Activated CD4-positive, alpha-beta T cell treated with anti-CD3 and anti-CD28 coated beads, Interleukin-2, amount 10 ng/mL, durations not matched to agents 7 days and 5 days (primary cell): ENCODE results near the gene ONECUT3. TPM values are rescaled to one million over a fixed set of nuclear protein-coding genes. Genes with fewer than 3 reads are reported as not detected.

ENCODE experiments used
- CTCF ChIA-PET: fragments of 350-600 bp; sonication (Branson Sonifier 250); formaldehyde crosslinking; loops from one replicate; lab custom pipeline; 2021; ENCODE audit warnings: antibody characterized with exemption; lab: Charles Lee
- POLR2A ChIA-PET: fragments of 350-600 bp; sonication (Branson Sonifier 250); formaldehyde crosslinking; loops from one replicate; lab custom pipeline; 2021; ENCODE audit warnings: antibody characterized with exemption; lab: Charles Lee
- DNase-seq: peaks from one replicate; pipeline ENCODE4 v3.0.0-alpha.2; 2020
- H3K27ac Mint-ChIP-seq: one replicate; pipeline ENCODE4 v1.8.0; 2021; ENCODE audit warnings: mild to moderate bottlenecking, moderate library complexity, mixed read lengths
- H3K27me3 Mint-ChIP-seq: one replicate; pipeline ENCODE4 v1.8.0; 2021; ENCODE audit warnings: mixed read lengths
- H3K36me3 Mint-ChIP-seq: one replicate; pipeline ENCODE4 v1.8.0; 2021; ENCODE audit warnings: low read depth, mixed read lengths
- H3K4me1 Mint-ChIP-seq: one replicate; pipeline ENCODE4 v1.8.0; 2021; ENCODE audit warnings: mixed read lengths
- H3K4me3 Mint-ChIP-seq: one replicate; pipeline ENCODE4 v1.8.0; 2021; ENCODE audit warnings: mild to moderate bottlenecking, moderate library complexity, mixed read lengths
- H3K9me3 Mint-ChIP-seq: one replicate; pipeline ENCODE4 v1.8.0; 2021; ENCODE audit warnings: mixed read lengths
- total RNA-seq, 2 experiments: library from RNA; stranded (reverse); gene quantifications; one replicate each; pipeline ENCODE4 v1.2.3, GENCODE V29; 2021

The ONECUT3 gene
- total RNA-seq, 2 experiments from 2014 or later, result not detected

DNA sequence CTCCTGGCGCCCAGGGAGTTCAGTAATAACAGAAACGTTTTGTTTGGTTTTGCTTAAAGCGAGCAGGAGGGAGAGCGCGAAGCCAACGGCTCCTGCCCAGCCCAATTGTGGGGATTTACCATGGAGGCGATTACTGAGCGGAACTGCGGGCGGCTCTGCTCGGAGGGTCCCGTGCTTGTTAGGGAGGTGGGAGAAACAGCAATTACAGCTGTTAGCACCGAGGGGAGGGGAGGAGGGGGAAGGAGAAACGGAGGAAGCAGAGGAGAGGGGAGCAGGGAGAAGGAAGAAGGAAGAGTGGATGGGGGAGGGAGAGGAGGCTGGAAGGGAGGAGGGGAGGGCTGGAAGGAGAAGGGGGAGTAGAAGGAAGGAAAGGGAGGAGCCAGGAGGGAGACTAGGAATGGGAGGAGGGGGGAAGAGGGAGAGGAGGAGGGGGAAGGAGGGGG, 7.7 kb upstream of the ONECUT3 start:
- CTCF ChIA-PET, result no interaction called here
- H3K4me1 Mint-ChIP-seq, result peaks cover 12% of the 10 kb centered on the region
- H3K9me3 Mint-ChIP-seq, result no peaks in the 10 kb centered on the region
- peaks cover 1% of the 10 kb centered on the region for H3K36me3 Mint-ChIP-seq
- DNase-seq, result no peak
- POLR2A ChIA-PET, result no interaction called here
- H3K4me3 Mint-ChIP-seq, result no peak overlapping the region
- peaks cover 31% of the 10 kb centered on the region for H3K27me3 Mint-ChIP-seq
- no peak overlapping the region for H3K27ac Mint-ChIP-seq

DNA sequence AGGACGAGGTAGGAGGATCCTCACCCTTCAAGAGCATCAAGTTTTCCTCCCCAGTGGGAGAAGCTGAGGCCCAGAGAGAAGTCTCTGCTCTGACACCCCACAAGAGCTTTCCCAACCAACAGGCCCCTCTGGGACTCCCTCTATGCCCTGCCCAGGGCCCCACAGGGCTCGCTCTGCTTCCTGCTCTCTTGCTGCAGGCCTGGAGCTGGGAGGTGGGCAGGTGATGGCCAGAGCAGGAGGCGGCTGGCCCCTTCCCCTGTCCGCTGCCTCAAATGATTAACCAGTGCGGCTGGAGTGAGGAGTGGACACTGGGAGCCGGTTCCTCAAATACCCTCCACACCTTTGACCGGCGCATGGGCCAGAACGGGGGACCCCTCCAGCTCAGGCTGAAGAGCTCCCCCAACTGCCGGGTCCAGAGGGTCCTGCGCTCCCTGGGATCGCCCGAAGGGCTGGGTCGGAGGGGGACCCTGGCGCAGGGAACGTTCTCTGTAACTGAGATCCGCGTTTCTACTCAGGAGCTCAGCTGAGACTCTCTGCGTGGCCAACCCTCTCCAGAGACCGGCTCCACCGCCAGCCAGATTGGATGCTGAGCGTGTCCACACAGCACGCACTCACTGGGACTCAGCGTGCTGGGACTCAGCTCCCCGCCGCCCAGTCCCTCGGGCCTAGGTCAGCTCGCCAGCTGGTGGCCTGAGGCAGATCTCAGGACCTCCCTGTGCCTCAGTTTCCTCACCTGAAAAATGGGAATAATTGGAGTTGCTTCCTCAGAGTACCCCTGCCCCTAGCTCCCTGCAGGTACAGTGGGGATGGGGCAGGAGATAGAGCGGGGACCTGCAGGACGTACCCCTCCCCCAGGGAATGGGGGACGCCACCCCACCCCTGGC, 6.7 kb upstream of the ONECUT3 start:
- Mint-ChIP-seq H3K9me3 (no peaks in the 10 kb centered on the region), H3K4me1 (peaks cover 12% of the 10 kb centered on the region), H3K27me3 (peaks cover 39% of the 10 kb centered on the region), H3K36me3 (peaks cover 1% of the 10 kb centered on the region), H3K27ac (no peak overlapping the region), H3K4me3 (no peak overlapping the region)
- POLR2A ChIA-PET, result interaction anchor here (0.6 kb wide), 1 partner anchor 1391 kb away, joined by 3 read pairs; no protein-coding TSS in a partner anchor
- no peak for DNase-seq
- CTCF ChIA-PET, result interaction anchor here (0.7 to 1.1 kb wide), 3 partner anchors 18 to 274 kb away, joined by 3 read pairs; no protein-coding TSS in a partner anchor

DNA sequence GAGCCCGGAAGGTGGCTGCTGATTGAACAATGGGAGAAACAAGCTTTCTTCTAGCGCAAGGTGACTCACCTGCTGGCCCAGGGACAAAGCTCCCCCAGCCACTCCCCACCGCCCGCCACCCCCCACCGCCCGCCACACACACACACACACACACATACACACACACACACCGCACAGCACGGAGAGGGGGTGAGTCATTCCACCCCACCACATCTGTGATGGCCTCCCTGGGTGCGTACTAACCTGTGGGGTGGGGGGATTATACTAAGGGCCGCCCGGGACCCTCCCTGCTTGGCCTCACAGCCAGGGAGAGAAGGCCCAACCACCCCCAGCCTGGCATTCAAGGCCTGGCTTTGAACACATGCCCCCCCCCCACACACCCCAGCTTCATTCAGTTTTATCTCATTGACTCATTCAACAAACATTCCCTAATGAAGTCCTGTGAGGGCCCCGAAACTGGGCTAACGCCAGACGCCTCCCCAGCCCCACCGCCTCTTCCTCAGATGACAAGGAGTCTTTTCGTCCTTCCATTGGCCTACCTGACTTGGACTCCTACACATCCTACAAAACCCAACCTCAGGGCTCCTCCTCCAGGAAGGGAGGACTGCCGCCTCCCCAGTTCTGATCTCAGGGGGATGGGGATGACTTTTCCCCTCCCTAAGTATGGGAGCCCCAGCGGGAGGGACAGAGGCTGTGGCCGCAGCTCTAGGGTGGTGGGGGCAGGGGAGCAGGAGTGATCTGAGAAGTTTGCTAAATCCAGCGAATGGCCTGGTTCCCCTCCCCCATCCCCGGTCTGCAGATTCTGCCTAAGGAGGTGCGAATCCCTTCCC, 5.8 kb upstream of the ONECUT3 start:
- Mint-ChIP-seq H3K27me3 (peaks cover 45% of the 10 kb centered on the region), H3K4me3 (peak overlapping the region; percentile 13), H3K4me1 (peaks cover 12% of the 10 kb centered on the region), H3K9me3 (no peaks in the 10 kb centered on the region), H3K27ac (peak overlapping the region; percentile 50), H3K36me3 (peaks cover 1% of the 10 kb centered on the region)
- DNase-seq, result peak; percentile 17
- POLR2A ChIA-PET, result no interaction called here
- CTCF ChIA-PET, result interaction anchor here (0.7 to 1.1 kb wide), 3 partner anchors 17 to 275 kb away, joined by 3 read pairs; no protein-coding TSS in a partner anchor

DNA sequence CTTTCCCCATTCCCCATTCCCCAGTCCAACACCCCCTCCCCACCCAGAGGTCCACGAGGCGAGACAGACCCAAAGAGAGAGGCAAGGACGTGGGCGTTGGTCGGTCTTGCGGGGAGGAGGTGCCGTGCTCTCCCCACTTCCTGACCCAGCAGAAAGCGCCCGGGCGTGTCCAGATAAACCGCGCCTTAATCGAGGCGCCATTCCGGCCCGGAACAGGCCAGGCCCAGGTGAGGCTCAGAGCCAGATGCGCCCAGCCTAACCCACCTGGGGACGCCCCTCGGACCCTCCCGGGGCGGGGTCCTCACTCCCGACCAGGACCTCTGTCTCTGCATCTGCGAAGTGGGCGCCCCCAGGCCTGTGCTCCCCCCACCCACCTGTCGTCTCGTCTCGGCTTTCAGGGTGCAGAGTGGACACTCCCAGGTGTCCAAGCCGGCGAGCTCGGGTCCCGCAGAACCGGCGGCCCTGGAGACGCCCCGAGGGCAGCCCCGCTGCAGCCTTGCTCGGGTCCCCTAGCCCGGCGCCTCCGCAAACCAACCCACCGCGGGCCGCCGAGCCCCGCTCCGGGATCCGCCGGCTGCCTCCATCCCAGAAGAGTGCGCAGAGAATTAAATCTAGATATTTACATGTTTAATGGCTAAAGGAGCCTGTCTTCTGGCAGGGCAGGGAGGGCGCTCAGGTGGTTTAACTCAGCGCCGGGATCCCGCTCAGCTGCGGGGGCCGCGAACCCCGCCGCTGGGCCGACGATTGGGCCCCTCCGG, 5.0 kb upstream of the ONECUT3 start:
- H3K36me3 Mint-ChIP-seq, result peaks cover 1% of the 10 kb centered on the region
- H3K9me3 Mint-ChIP-seq, result no peaks in the 10 kb centered on the region
- peak overlapping the region; percentile 13 for H3K4me3 Mint-ChIP-seq
- CTCF ChIA-PET, result no interaction called here
- peaks cover 12% of the 10 kb centered on the region for H3K4me1 Mint-ChIP-seq
- H3K27ac Mint-ChIP-seq, result peak overlapping the region; percentile 50
- DNase-seq, result no peak
- POLR2A ChIA-PET, result no interaction called here
- peaks cover 48% of the 10 kb centered on the region for H3K27me3 Mint-ChIP-seq

DNA sequence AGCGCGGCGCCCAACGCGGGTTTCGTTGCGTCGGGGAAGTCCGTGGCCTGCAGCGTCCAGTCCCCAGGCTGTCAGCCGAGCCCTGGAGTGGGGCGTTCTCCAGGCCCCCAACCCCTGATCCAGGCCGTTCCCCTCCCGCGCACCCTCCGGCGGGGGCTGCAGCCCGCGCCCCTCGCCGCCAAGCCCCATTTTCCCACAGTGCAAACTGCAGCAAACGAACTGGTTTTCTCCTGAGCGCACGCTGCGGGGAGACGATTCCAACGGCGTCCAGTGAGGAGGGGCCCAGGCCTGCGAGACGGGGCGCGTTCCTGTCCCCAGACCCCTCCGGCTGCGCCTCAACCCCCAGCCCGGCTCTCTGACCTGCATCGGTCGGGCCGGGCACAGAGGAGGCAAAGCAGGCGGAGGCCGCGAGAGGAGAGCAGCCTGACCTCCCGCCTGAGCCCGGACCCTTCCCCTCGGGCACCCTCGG, 4.4 kb upstream of the ONECUT3 start:
- POLR2A ChIA-PET, result no interaction called here
- no peaks in the 10 kb centered on the region for H3K9me3 Mint-ChIP-seq
- H3K27ac Mint-ChIP-seq, result no peak overlapping the region
- no peak overlapping the region for H3K4me3 Mint-ChIP-seq
- peaks cover 1% of the 10 kb centered on the region for H3K36me3 Mint-ChIP-seq
- CTCF ChIA-PET, result no interaction called here
- no peak for DNase-seq
- H3K4me1 Mint-ChIP-seq, result peaks cover 12% of the 10 kb centered on the region
- H3K27me3 Mint-ChIP-seq, result peaks cover 47% of the 10 kb centered on the region

DNA sequence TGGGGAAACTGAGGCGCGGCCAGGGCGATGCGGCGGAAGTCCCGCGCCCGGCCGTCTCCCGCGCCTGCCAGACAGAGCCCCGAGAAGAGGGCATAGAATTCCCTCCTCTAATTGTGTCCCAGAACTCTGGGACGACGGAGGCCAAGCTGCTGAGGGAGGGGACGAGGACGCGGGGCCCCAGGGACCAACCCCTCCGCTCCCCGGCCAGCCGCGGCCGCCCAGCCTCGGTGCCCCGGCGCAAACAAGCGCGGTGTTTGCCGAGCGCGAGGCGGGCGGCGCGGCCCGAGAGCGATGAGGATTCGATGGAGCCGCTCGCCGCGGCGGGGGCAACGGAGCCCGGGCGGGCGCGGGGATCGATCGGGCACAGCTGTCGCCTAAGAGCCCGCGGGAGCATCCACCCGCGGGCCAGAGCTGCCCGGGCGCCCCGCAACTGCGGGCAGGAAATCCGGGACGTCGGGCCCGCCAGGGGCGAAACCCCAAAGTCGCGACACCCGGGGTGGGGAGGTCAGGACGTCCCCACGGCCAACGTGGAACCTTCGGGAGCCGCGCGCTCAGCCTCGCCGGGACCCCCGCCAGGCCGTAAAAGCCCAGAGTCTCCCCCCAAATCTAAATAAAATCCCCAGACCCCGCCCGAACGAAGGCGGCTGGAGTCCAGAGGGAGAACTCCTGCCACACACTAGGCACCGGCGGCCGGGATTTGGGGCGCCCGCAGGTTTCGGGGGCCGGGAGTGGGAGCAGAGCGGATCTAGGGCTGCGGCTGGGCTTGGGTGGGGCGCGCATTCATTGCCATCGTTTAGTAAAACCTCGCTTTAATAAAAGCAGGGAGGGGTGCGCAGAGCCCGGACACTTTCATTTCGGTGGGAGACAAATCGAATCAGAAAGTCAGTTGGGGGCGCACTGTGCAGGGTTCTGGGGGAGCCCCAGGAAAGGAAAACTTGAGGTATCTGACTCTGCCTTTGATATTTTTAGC, 3.6 kb upstream of the ONECUT3 start:
- ChIA-PET CTCF (interaction anchor here (0.7 to 1.0 kb wide), 2 partner anchors 22 to 33 kb away, joined by 3 to 4 read pairs; no protein-coding TSS in a partner anchor), POLR2A (no interaction called here)
- H3K9me3 Mint-ChIP-seq, result no peaks in the 10 kb centered on the region
- no peak for DNase-seq
- peaks cover 48% of the 10 kb centered on the region for H3K27me3 Mint-ChIP-seq
- peaks cover 12% of the 10 kb centered on the region for H3K4me1 Mint-ChIP-seq
- H3K27ac Mint-ChIP-seq, result no peak overlapping the region
- no peak overlapping the region for H3K4me3 Mint-ChIP-seq
- H3K36me3 Mint-ChIP-seq, result peaks cover 1% of the 10 kb centered on the region

DNA sequence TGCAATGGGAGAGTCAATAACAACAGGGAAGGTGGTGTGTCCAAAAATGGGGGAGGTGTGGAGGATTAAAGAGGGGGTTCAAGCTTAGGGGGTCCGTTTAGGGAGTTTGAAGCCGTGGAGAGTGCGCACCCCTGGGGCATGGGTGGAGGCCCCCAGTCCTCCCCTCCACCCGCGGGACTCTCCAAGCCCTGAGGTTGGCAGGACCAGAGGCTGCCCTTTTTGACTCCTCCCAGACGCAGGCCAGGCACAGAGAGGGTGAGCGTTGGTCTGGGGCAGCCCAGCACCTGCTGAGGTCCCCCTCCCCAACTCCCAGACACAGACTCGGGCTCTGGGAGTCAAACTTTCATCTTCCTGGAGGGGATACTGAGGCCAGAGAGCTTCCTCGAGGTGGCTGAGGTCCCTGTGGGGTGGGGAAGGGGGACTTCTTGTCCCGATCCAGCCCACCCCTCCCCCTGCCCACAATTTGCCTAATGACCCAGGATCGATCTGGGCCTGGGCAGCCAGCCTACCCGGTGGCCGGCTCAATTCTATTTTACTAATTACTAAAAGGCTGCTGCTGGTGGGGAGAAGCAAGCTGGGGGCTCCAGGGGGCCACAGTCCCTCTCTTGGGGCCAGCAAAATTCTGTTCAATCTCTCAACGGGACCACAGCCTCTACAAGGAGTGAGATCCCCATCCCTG, 2.8 kb upstream of the ONECUT3 start:
- no peak for DNase-seq
- Mint-ChIP-seq H3K27ac (no peak overlapping the region), H3K36me3 (peaks cover 1% of the 10 kb centered on the region), H3K27me3 (peaks cover 45% of the 10 kb centered on the region), H3K4me3 (no peak overlapping the region), H3K9me3 (no peaks in the 10 kb centered on the region), H3K4me1 (peaks cover 12% of the 10 kb centered on the region)
- CTCF ChIA-PET, result interaction anchor here (0.7 to 1.0 kb wide), 2 partner anchors 21 to 32 kb away, joined by 3 to 4 read pairs; no protein-coding TSS in a partner anchor
- POLR2A ChIA-PET, result no interaction called here

DNA sequence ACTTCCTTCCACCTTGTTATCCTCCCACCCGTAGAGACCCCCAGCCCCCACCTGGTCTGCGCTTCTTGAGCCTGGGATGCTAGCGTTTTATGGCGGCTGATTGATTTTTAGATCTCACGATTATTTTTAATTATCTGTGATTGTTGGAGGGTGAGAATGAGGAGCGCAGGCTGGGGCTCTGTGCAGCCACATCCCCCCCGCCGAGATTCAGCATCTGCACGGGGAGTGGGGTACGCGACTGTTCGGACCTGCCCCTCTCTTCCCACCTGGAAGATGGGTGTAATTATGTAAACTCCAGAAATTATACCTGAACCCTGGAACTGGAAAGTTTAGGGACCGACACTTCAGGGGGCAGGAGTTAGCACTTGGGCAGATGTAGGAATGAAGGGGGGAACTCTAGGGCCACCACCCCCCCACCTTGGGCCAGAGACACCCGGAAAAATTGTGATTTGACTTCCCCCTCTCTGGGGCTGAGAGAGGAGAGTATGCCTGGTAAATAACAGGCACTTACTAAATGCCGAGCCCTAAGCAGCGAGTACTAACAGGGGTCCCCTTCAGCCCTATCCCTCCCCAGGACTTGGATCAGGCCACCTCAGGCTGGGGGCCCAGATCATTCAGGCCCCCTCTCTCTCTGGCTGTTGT, 1.8 kb upstream of the ONECUT3 start:
- peaks cover 1% of the 10 kb centered on the region for H3K36me3 Mint-ChIP-seq
- peaks cover 47% of the 10 kb centered on the region for H3K27me3 Mint-ChIP-seq
- H3K4me3 Mint-ChIP-seq, result no peak overlapping the region
- peaks cover 13% of the 10 kb centered on the region for H3K4me1 Mint-ChIP-seq
- no peaks in the 10 kb centered on the region for H3K9me3 Mint-ChIP-seq
- no peak for DNase-seq
- CTCF ChIA-PET, result no interaction called here
- H3K27ac Mint-ChIP-seq, result no peak overlapping the region
- POLR2A ChIA-PET, result no interaction called here

DNA sequence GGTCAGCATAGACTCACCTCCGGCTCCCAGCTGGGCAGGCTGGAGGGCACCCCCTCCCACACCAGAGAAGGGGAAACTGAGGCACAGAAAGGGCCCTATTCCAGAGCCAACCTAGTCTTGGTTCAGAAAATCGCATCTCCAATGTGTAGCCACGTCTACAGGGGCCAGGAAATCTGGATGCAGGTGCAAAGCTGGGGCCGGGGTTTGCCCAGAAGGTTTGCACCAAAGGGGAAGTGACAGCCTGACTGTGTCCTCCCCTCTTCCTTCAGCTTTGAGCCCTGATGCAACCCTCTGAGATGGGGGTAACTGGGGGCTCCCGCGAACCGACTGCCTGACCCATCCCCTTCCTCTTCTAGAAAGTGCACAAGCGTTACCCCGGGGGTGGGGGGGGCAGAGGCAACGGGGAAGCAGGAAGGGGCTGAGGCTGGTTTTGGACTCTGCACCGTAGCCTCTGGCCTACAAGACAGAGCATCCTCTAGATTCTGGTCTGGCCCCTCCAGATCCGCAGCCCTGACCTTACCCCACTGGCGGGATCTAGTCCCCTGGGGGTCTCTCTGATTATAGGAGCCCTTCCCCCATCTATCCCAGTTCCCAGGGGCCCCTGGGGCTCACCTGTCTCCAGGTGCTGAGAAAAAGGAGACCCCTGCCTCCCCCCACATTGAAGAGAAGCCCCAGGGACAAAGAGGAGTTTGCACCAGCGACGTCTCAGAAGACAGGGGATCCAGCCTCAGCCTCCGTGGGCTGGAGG, 1.1 kb upstream of the ONECUT3 start:
- Mint-ChIP-seq H3K27me3 (peaks cover 47% of the 10 kb centered on the region), H3K4me1 (peaks cover 16% of the 10 kb centered on the region), H3K36me3 (peaks cover 1% of the 10 kb centered on the region), H3K4me3 (no peak overlapping the region), H3K9me3 (no peaks in the 10 kb centered on the region), H3K27ac (no peak overlapping the region)
- POLR2A ChIA-PET, result no interaction called here
- DNase-seq, result no peak
- CTCF ChIA-PET, result no interaction called here

DNA sequence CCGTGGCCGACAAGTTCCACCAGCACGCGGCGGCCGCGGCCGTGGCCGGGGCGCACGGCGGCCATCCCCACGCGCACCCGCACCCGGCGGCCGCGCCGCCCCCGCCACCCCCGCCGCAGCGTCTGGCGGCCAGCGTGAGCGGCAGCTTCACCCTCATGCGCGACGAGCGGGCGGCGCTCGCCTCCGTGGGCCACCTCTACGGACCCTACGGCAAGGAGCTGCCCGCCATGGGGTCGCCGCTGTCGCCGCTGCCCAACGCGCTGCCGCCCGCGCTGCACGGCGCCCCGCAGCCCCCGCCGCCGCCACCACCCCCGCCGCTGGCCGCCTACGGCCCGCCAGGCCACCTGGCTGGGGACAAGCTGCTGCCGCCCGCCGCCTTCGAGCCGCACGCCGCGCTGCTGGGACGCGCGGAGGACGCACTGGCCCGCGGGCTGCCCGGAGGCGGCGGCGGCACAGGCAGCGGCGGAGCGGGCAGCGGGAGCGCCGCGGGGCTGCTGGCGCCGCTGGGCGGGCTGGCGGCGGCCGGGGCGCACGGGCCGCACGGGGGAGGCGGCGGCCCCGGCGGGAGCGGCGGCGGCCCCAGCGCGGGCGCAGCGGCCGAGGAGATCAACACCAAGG, 821 bp downstream of the ONECUT3 start:
- peaks cover 9% of the 10 kb centered on the region for H3K4me1 Mint-ChIP-seq
- H3K27ac Mint-ChIP-seq, result no peak overlapping the region
- CTCF ChIA-PET, result interaction anchor here (0.8 kb wide), 1 partner anchor 34 kb away, joined by 3 read pairs; no protein-coding TSS in a partner anchor
- POLR2A ChIA-PET, result no interaction called here
- no peaks in the 10 kb centered on the region for H3K36me3 Mint-ChIP-seq
- no peak overlapping the region for H3K4me3 Mint-ChIP-seq
- H3K27me3 Mint-ChIP-seq, result peaks cover 48% of the 10 kb centered on the region
- no peaks in the 10 kb centered on the region for H3K9me3 Mint-ChIP-seq
- no peak for DNase-seq
